HG03354 (cell line): ENCODE data around the gene SEC16A.

Experiments
- ATAC-seq: cut with Tn5 transposase; IDR thresholded peaks from one replicate; pipeline ENCODE4 v1.9.1; 2021; ENCODE audit warnings: mild to moderate bottlenecking; ENCODE audit not compliant: unreplicated experiment, poor library complexity, severe bottlenecking

The SEC16A gene

DNA sequence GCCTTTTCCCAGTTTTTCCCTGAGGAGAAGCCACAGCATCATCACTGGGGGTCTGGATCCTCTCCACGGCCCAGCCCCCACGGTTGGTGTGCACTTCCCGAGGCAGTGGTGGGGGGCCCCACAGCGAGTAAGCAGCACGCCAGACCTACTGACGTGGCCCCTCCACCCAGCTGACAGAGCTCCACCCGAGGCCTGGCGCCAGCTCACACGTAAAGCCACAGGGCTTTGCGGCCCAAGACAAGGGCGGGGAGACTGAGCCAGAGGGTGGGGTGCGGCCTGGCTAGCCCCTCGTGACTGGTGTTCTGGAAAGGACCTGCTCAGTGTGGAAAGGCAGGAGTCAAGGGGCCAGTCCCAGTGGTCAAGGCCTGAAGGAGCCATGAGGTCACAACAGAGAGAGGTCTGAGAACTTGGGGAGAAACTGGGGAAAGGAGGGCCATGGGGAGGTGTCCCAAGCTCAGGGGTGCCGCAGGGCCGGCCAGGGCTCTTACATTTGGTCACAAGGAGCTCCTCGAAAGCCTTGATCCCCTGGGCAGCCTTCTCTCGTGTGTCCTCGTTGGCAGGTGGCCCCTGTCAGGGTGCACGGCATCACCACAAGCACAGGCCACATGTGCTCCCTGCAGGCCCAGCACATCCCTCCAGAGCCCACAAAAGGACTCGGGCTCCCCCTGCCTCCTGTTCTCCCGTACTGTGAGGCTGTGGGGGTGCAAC, 88.4 kb downstream of the SEC16A start:
- no peak for ATAC-seq

DNA sequence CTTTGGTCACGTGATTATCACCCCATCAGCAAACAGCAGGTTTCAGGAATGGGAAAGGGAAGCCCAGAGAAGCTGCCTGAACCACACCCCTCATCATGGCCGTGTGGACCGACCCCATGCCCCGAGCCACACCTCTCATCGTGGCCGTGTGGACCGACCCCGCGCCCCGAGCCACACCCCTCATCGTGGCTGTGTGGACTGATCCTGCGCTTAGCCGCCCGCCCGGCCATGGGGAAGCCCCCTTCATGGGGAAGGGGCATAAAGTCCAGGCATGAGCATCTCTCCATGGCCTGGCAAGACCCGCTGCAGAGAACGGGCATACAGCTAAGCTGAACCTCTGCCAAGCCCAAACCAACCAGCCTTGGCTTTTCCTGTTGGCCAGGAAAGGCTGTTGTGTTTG, 89.3 kb downstream of the SEC16A start:
- no peak for ATAC-seq

DNA sequence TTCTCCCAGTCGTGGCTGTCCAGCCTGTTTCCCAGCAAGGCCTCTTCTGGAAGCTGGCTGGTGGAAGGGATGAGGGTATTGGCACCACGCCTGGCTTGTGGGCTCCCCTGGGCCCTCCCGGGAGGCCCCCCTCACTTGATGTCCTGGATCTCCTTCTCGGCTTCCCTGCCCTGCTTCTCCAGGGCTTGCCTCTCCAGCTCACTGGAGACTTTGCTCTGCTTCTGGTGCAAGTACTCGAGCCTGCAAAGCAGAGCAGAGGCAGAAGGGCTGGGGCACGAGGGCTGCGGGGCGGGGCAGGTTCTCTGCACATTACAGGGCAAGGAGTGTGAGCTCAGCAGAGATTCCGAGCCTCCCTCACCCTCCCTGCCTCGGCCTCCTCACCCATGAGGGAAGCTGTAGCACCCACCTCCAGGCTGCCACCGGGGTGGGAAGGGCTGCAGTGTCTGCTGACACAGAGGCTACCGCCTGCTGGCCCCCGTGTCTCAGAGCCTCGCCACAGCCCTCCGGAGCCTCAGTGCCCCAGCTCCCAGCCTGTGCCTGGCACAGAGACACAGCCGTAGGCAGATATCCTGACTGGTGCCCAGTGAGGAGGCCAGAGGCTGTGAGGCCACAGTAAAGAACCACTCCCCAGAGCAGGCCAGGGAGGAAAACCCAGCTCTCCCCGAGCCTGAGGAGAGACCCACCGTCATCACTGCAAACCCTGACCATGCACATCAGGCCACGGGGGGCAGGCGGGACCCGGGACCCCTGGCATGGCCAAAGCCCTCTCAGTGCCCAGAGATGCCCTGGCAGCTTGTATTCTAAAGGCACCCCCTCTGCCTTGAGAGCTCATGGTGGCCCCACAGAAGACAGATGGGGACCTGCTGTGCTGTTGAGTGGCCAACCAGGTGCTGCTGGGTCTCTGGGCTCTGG, 90.0 kb downstream of the SEC16A start:
- no peak for ATAC-seq

DNA sequence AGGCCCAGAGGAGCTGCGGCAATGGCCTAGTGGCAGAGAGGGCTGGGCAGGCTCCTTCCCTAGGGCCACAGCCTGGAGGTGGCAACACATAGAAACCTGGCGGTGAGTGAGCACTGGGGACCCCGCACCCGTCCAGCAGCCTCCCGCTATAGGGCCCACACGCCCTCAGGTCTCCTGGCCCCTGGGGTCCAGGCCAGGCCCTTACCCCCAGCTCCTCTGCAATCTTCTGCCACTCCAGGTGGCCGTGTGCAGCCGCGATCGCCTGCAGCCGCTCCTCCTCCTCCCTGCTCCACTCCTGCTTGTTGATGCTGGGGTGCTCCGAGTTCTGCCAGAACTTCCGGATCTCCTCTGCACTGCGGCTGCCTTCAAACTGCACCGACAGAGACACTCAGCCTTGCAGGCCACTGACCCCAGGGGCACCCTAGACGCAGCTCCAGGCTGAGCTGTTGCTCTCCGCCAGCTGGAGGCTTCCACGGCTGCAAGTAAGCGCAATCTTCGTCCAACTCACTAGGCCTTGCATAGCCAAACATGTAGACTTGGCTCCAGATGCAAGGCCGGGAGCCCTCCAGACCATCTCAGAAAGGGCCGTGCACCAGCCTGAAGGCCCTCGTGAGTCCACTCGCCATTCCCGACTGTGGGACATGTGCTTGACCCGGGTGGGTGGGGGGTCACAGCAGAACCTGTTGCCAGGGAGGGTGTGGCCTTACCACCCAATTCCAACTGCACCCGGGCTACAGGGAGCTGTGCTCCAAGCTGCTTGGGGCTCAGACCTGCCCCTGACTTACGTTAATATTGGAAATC, 90.9 kb downstream of the SEC16A start:
- no peak for ATAC-seq
